ENCODE results near the gene OR2D3.
"Not testable (repeated sequence)": the region's sequence is repeated elsewhere in the genome, so short reads cannot be mapped to it uniquely, and the experiment has no call there.

OR2D3 gene

DNA sequence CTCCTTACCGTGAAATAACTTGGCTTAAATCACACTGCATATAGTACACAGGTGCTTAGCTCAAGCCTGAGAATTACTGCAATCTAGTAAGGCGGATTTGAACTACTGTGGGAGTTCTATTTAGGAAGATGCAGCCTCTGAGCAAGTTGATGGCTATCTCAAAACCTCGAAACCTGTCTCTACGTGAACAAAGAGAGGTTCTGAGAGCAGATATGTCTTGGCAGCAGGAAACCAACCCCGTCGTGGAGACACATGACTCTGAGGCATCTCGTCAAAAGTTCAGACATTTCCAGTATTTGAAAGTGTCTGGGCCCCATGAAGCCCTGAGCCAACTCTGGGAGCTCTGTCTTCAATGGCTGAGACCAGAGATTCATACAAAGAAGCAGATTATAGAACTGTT is 11.3 kb downstream of the OR2D3 start:
- no peak for DNase-seq
- intact Hi-C loops (cut with DNase I; ENCODE audit: low total_unique reads): no loop called here
- Histone ChIP-seq H3K4me1 (peaks cover 0 to 6% (median 3%) of the 10 kb centered on the region in 4 donors), H3K27ac (no peak overlapping the region), H3K4me3 (no peak overlapping the region), H3K9me3 (no peaks in the 10 kb centered on the region), H3K27me3 (no peaks in the 10 kb centered on the region), H3K36me3 (no peaks in the 10 kb centered on the region)
- TF ChIP-seq, protein P1, sequence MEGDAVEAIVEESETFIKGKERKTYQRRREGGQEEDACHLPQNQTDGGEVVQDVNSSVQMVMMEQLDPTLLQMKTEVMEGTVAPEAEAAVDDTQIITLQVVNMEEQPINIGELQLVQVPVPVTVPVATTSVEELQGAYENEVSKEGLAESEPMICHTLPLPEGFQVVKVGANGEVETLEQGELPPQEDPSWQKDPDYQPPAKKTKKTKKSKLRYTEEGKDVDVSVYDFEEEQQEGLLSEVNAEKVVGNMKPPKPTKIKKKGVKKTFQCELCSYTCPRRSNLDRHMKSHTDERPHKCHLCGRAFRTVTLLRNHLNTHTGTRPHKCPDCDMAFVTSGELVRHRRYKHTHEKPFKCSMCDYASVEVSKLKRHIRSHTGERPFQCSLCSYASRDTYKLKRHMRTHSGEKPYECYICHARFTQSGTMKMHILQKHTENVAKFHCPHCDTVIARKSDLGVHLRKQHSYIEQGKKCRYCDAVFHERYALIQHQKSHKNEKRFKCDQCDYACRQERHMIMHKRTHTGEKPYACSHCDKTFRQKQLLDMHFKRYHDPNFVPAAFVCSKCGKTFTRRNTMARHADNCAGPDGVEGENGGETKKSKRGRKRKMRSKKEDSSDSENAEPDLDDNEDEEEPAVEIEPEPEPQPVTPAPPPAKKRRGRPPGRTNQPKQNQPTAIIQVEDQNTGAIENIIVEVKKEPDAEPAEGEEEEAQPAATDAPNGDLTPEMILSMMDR (IDR thresholded peaks at IDR 0.05): no peak

DNA sequence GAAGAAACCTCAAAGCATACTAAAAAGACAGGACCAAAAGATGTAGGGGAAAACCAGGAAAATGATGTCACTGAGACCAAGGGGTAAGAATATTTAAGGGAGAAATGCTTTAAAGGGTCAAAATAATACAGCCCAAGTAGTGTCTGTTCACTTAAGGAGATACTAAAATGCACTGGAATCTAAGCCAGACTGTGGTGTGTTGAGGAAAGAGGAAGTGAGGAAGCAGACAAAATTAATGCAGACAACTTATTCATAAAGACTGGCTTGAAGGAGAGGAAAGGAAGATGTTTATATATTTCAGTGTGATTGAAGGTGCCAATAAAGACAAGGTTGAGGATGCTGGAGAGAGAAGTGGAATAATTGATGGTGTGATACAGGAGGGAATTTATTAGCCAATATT is 21.2 kb downstream of the OR2D3 start:
- intact Hi-C loops (cut with DNase I; ENCODE audit: low total_unique reads): no loop called here
- TF ChIP-seq, protein P1 (IDR thresholded peaks at IDR 0.05): no peak
- DNase-seq: no peak
- Histone ChIP-seq H3K4me1 (no peaks in the 10 kb centered on the region), H3K27ac (no peak overlapping the region), H3K9me3 (no peaks in the 10 kb centered on the region), H3K27me3 (no peaks in the 10 kb centered on the region), H3K4me3 (no peak overlapping the region), H3K36me3 (no peaks in the 10 kb centered on the region)

DNA sequence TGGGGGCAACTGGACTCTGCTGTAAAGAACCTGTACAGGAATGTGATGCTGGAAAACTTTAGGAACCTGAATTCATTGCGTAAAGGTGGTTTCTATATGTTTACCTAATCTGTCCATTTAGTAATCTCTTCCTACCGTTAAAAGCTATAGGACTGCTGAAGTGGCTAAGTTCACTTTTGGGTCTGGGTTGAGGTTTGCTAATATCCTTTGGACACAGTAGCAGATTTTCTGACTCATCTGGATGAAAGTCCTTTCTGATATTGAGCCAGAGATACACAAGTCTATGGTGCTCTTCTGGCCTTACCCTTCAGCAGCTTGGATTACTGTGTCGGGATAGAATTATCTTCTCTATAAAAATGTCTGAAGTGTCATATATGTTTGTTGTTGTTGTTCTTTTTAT is 22.3 kb downstream of the OR2D3 start:
- H3K36me3 ChIP-seq: no peaks in the 10 kb centered on the region
- intact Hi-C loops (cut with DNase I; ENCODE audit: low total_unique reads): no loop called here
- H3K9me3 ChIP-seq: no peaks in the 10 kb centered on the region
- no peaks in the 10 kb centered on the region for H3K27me3 ChIP-seq
- TF ChIP-seq, protein P1 (IDR thresholded peaks at IDR 0.05): no peak
- H3K4me1 ChIP-seq: no peaks in the 10 kb centered on the region
- no peak overlapping the region for H3K27ac ChIP-seq
- DNase-seq: no peak
- no peak overlapping the region for H3K4me3 ChIP-seq

DNA sequence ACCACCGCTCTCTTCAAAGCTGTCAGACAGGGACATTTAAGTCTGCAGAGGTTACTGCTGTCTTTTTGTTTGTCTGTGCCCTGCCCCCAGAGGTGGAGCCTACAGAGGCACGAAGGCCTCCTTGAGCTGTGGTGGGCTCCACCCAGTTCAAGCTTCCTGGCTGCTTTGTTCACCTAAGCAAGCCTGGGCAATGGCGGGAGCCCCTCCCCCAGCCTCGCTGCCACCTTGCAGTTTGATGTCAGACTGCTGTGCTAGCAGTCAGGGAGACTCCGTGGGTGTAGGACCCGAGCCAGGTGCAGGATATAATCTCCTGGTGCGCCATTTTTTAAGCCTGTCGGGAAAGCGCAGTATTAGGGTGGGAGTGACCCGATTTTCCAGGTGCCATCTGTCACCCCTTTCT is 33.4 kb downstream of the OR2D3 start:
- H3K27ac ChIP-seq; intact Hi-C loops (cut with DNase I; ENCODE audit: low total_unique reads); DNase-seq; H3K4me1 ChIP-seq; H3K4me3 ChIP-seq; H3K36me3 ChIP-seq; H3K27me3 ChIP-seq: not testable (repeated sequence)
- peaks cover 0 to 14% (median 5%) of the 10 kb centered on the region in 3 donors for H3K9me3 ChIP-seq

DNA sequence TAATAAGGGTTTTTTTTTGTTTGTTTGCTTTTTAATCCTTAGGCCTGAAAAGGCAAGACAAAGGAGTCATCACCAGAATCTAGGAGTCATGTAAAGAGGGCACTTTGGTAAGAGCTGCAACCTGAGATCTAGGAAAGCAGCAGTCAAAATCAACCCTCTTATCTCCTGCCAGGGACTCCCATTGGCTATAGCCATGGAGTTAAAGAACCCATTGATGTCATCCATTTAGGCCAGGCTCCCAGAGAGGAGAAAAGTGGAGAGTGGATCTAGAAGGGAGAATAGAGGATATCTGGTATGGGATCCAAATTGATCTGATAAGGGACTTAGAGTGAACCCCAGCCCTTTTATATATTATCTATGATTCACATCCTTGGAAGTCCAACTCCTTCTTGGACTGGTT is 41.3 kb downstream of the OR2D3 start:
- H3K9me3 ChIP-seq: no peaks in the 10 kb centered on the region
- no peak overlapping the region for H3K27ac ChIP-seq
- H3K36me3 ChIP-seq: no peaks in the 10 kb centered on the region
- intact Hi-C loops (cut with DNase I; ENCODE audit: low total_unique reads): no loop called here
- no peaks in the 10 kb centered on the region for H3K27me3 ChIP-seq
- H3K4me3 ChIP-seq: no peak overlapping the region
- H3K4me1 ChIP-seq: no peaks in the 10 kb centered on the region
- TF ChIP-seq, protein P1 (IDR thresholded peaks at IDR 0.05): no peak
- DNase-seq: no peak

DNA sequence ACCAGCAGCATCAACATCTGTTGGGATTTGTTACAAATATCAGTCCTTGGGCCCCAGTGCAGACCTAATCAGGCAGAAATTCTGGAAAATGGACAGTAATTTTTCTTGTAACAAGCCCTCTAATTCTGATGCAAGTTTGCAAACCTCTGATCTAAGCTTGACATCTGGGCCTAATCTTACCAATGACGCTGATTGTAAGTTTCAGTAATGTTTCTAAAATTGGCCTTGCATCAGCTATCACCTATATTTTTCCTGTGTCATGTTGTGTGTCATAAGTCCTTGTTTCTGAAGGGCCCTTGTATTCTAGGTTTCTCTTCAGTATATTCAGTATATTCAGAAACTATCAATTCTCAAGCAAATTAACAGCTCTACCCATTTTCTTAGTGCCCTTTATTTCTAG is 41.9 kb downstream of the OR2D3 start:
- Histone ChIP-seq H3K27ac (no peak overlapping the region), H3K4me3 (no peak overlapping the region), H3K27me3 (no peaks in the 10 kb centered on the region), H3K9me3 (no peaks in the 10 kb centered on the region), H3K4me1 (no peaks in the 10 kb centered on the region), H3K36me3 (no peaks in the 10 kb centered on the region)
- intact Hi-C loops (cut with DNase I; ENCODE audit: low total_unique reads): no loop called here
- TF ChIP-seq, protein P1 (IDR thresholded peaks at IDR 0.05): no peak
- DNase-seq: no peak
